HG03575 (cell line): ENCODE data around the gene FMO3.

Source experiments
- ATAC-seq: cut with Tn5 transposase; IDR thresholded peaks from one replicate; pipeline ENCODE4 v1.9.1; 2021; ENCODE audit not compliant: unreplicated experiment, insufficient number of reproducible peaks, low FRiP score; ENCODE audit errors: extremely low read depth

Gene FMO3

DNA sequence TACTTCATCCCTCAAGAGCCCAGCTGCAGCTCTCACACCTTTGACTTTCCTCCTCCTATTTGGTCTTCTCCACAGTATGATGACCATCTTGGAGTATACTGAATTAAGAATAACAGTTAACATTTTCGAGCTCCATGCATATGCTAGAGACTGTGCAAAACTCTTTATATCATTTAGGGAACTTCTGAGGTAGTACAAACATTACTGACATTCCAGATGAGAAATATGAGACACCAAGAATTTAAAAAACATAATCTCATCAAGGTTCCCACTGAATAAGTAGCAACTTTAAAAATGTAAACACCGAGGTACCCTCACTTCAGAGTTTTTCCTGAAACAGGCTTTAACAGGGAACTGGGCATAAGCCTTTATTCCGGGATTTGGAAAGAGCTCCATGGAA is 22.7 kb downstream of the FMO3 start:
- no peak for ATAC-seq

DNA sequence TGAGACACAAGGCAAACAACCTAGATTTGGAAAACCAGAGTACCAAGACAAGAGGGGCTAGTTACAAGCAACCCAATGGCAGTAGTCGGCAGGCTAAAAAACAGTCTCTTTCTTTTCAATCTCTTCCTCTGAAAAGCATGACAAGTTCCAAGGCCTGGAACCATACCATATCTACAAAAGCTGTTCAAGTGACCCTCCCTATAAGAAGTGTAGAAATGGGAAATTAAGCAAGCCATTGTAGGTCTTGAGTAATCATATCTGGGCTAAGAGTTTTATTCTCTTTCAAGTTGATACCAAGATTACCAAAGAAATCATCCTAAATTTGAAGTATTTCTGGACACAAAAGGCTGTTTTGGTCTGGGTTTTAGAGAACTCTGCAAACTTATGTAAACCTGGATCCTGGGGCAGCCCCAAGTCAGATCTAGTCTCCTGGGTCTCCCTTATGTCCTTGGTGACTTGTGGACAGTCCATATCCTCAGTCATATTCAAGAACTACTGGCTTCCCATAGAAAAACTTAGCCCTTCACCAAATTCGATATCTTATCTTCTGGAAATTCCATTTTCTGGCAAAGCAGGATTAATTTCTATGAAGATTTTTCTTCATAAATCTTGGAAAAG is 24.7 kb downstream of the FMO3 start:
- ATAC-seq = no peak

DNA sequence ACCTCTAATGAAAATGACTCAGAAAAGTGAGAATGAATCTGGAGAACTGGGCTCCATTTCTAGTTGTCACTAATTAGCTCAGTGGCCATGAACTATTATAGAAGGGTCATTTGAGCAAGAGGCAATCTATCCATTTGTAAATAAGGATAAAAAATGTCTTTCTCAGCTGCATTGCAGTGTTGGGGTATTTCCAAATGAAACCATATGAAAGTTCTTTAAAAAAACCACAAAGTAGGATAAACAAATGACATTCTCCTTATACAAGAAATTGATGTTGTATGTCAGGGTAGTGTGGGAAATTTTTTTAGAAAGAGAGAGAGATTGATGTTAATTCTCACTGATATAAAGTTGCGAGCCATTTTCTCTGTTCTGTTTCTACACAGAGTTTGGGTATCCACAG is 26.0 kb downstream of the FMO3 start:
- no peak for ATAC-seq

DNA sequence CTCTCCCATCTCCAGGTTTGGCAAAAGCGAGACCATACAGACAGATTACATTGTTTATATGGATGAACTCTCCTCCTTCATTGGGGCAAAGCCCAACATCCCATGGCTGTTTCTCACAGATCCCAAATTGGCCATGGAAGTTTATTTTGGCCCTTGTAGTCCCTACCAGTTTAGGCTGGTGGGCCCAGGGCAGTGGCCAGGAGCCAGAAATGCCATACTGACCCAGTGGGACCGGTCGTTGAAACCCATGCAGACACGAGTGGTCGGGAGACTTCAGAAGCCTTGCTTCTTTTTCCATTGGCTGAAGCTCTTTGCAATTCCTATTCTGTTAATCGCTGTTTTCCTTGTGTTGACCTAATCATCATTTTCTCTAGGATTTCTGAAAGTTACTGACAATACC is 26.4 kb downstream of the FMO3 start:
- ATAC-seq = no peak

DNA sequence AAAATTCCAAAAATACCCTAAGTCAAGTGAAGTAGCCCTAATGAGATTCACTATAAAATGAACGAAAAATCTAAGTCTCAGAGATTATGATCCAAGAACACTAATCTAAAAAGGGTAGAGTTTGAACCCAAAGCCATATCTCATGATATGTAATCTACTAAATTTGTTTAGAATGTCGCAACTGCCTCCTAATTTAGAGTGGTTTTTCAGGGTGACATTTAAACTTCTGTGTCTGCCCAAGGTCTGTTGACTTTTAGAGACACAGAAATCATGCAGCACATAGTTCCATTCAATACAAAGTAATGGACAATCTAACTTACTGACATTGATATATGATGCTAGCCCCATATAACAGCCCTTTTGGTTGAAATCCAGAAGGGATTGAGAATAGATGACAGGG is 28.9 kb downstream of the FMO3 start:
- ATAC-seq = no peak

DNA sequence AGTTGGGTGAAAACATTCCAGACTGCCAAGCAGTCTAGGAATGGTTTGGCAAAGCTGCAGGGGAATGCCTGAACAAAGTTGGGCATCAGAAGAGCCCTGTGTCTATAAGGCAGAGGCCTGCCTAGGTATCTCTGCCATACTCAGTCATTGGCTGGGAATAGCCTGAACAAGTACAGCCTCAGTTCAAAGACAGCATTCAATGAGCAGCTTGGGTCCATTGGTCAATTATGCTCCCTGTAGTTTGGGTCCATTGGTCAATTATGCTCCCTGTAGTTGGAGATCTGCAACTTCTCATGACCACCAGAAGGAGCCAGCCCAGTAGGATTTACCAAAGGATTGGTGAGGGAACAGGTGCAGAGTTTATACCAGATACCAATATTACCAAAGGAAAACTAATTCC is 31.6 kb downstream of the FMO3 start:
- ATAC-seq = no peak

DNA sequence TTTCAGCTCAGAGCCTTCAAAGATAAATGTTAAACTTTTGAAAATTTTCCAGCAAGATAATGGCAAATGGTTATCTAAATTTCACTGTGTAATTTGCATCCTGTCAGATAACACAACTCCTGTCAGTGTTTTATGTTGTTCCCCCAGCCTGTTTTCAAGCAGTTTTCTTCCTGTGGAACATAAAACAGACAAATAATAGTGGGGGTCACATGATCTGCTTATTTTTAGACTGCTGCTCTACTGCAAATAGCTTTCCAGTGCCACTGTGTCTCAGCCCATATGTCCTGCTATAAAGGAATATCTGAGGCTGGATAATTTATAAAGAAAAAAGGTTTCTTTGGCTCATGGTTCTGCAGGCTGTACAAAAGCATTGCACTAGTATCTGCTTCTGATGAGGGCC is 32.2 kb downstream of the FMO3 start:
- ATAC-seq = no peak

DNA sequence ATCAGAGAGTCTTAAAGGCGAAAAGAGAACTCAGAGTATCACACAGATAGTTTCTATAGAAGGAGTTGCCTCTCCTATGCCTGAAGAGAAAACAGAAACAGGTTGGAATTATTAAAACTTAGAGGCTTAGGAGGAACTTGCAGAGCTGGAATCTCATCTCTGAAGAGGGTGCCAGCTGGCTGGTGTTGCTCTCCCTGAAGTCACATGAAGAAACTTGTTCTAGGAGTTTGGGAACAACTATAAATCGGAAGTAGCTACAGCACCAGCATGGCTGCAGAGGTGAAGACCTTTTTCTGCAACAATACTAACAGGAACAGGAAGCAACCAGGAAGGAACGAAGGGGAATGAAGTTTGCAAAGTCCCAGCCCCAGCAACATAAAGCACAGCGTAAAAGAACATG is 35.8 kb downstream of the FMO3 start:
- ATAC-seq = no peak

DNA sequence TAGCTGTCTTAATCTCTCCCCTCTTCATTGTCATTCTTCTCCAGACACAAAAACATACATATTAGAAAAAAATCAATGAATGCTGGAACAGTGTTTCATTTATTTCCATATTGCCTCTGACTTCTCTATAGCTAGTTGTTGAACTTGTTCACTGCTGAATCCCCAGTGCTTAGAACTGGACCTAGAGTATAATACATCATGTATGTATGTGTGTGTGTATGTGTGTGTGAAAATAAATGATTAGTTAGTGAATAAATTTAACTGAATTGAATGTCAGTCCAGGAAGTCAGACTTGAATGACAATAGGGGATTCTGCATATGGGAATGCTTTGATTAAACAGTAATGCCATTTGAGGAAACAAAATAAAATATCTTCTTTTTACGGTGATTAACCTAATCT is 36.4 kb downstream of the FMO3 start:
- no peak for ATAC-seq

DNA sequence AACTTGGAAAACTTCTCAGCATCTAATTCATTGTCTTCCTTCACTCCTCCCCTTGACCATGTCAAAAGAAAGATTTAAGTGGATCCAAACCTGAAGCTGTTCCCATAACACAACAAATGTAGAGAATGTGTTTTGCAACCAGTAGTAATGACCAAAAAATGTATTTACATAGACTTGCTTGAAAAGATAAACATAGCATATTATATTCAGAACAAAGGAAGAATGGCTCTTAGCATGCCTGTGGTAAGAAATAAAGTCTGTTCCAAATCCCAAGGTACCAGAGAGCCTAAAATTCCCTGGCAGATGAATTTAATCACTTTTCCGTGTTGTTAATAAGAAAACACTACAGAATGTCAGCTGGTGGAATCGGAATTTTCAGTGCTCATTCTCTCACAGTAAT is 36.8 kb downstream of the FMO3 start:
- no peak for ATAC-seq

DNA sequence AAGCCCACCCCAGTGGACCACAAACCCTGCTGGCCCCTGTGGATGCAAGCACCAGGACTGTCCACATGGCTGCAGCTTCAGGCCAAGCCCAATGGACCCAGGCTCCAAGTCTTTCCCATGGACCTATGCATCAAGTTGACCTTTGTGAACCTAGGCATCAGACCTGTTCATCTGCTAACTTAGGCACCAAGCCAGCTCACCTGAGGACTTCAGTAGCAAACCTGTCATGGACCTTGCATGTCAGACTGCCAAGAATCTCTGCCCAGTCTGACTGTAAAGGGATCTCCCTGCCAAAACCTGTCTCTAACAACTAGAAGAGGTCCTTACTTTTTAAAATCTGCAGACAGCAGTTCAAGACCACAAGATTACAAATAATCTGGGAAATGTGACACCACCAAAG is 37.8 kb downstream of the FMO3 start:
- ATAC-seq = no peak

DNA sequence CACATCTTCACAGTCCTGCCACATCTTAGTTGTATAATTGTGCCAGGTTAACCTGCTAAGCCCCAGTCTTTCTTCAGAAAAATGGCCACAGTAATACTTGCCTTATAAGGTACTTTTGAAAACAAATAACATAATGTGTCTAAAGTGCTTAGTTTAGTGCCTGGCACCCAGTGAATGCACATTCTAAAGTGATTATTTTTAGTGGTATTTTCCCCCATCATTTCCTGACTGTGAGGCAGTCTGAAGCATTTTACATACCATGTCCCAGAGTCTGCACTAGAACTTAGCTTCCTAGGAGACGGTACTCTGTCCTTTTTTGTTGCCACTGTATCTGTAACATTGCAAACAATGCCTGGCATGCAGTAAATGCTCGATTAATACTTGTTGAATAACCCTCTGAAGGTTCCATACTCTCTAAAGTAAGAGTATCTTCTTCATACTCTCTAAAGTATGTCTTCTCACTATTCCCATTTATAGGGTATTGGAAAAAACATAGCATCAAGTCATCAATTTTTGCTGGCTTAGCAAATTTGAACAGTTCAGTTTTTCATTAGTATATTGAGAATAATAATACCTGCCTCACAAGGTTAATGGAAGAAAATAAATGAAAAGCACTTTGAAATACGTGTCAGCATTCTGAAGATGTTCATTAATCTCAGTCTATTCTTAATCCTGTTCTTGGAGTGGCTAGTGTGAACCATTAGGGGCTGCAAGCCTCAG is 43.7 kb downstream of the FMO3 start:
- ATAC-seq = no peak

DNA sequence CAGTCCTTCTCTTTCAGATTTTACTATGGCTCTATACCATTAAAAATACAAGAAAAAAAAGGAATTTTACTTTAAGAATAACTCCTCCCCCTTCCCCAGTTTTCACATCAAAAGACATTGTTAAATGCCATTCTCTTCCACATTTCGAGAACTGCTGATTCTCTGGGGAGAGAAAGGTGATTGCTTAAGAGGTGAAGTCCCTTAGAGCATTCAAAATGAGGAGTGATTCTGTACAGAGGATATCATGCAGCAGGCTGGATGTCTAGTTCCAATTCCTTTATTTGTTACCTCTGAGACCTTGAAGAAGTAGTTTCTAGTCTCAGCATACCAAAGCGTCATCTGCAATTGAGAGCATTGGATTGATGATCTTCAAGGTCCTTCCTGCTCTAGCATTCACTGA is 46.9 kb downstream of the FMO3 start:
- no peak for ATAC-seq

DNA sequence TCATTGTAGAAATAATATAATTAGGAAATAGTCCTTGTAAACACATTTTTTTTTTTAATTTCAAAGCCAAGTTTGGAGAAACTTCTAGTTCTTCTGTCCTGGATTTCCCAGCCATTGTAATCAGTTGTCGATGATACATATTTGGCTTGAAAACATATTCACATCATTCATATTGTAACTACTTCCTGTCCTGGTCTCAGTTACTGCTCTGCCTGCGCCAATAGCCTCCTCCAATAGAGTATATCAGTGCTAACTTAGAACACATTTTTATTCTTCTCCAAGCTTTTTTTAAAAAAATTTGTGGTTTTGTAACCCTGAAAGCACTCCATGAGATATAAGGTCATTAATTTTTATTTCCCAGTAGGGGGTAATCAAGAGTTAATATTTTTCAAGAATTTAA is 48.3 kb downstream of the FMO3 start:
- ATAC-seq = no peak

DNA sequence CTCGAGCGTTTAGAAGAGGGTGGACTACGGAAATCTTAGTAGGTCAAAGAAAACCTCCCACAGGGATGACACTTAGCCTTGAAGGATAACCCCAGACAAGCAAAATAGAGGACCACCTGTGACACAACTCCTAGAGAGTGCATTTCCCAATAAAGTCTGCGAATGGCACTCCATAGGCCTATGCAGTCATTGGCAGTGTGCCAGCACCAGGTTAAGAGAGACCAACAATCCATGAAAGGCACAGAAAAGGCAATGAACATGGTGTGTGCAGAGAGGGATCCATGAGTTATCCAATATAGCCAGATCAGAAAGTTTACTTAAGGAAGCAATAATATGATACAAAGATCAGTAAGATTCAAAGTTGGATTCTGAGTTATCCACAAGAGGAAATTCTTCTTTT is 49.2 kb downstream of the FMO3 start:
- no peak for ATAC-seq

DNA sequence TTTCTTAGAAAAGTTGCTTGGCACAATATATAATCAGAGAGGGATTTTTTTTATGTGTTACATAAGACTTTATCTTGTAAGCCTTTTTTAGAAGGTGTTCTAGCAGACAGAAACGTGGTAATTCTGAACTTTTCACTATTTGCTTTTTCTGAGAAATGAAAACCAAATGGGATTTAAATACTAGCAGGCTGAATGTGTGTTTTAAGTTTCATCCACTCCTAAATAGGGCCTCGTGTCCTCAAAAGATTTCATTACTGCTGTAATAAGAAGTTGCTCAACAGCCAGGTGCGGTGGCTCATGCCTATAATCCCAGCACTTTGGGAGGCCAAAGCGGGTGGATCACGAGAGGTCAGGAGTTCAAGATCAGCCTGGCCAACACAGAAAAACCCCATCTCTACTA is 49.7 kb downstream of the FMO3 start:
- no peak for ATAC-seq

DNA sequence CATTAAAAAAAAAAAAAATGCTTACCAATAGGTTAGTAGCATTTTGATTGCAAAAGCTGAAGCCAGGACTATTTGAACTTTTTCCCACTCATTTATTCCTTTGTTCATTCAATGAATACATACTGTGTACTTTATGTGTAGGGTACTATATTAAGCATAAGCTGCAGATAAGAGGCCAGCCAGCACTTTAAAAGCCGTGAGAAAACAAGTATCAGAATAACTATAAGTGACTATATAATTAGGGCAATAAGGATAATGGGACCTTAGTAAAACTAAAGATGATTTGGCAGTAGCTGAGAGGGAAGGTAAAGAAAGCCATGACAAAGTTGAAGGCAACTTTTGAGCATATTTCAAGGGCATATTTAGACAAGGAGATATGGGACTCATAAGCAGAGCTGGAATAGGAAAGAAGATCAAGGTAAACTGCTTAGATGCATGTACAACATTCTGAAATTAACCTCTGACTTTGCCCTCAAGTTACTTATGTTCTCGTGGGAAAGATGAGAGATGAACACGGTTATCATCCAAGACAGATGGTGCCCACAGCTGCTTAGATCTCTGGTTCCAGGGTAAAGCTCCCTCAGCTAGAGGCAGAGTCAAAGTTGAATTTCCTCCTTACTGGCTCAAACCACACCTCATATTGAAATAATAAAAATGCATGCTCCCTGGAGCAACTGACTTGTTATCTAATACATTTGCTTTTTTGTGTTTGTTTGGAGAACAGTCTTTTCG is 50.4 kb downstream of the FMO3 start:
- ATAC-seq = no peak

DNA sequence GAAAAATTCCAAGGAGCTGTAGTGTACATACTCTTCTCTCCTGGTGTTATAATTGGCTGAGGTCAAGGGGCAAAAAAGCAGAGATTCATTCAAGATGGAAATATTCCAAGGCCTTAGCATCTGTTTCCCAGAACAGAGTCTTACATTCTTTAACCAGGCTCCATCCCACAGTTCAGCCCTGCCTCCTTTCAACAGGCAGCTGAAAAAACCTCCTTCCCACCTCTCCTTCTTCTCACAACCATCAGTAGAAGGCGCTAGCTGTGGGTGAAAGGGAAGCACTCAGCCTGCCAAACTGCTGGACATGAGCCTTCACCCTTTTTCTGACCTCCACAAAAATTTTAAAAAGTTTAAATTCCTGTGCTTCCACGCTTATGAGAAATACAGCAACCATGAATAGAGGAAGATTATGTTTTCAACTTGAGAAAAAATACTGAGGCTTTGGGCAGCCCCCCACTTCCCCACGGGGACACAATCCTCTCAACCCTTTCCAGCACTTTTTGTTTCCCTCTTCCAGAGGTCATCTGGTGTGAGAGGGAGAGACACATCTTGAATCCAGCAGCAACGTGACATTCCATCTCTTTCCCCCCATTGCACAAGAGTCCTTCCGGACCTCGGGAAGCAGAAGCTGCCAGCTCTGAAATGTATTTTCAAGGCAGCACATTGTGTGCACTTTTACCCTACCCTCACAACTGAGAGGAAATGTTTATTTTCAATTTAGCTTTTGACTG is 51.1 kb downstream of the FMO3 start:
- no peak for ATAC-seq

DNA sequence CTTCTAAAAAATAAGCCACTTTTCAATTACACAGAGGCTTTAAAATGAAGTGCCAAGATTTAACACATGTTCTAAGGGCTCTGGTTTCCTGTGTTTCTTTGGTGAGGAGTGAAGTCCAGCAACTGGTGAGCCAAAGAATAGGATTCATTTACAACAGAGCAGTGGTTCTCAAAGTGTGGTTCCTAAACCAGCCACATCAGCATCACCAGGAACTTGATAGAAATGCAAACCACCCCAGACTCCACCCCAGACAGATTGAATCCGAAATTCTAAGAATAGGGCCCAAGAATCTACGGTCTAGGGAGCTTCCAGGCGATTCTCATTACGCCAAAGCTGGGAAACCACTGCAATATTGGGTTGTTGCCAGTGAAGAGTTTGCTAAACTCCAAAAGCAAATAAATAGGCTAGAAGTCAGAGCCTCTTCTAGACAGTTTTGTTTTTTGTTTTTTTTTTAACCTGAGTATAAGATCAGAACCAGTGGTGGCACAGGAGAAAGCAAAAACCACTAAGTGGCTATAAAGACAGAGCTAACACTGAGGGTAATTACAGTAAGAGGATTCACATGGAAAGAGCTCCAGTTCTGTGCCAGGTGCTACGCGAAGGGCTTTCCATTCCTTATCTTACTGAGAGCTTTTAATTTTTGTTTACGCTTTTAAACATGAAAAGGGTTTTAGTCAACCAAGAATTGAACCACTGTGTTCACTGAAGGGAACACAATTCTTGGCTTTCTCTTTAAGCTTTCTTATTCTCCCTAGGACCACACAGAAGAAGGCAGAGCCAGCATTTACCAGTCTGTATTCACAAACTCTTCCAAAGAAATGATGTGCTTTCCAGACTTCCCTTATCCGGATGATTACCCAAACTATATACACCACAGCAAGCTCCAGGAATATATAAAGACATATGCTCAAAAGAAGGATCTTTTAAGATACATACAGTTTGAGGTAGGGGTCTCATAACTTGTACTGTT is 52.0 kb downstream of the FMO3 start:
- ATAC-seq = no peak
